Measurements from ENCODE around the gene OR1J2.

OR1J2 gene

DNA sequence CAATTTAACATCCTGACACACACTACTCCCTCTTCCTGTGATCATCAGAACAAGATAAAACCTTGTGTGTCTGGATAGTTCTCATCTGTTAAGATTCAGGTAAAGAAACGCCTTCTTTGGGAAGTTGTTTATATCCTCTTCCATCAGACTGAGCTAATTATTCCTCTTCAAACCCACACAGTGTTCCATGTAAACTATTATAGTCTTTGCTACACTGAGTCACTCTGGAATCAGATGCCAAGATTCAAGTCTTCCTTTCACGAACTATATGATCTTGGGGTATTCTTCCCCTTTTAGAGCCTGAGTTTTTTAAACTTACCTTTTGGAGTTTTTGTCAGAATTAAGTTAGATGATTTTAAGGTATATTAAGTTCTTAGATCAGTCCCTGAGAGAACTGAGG is 34.9 kb upstream of the OR1J2 start:
- TF ChIP-seq, protein P1, sequence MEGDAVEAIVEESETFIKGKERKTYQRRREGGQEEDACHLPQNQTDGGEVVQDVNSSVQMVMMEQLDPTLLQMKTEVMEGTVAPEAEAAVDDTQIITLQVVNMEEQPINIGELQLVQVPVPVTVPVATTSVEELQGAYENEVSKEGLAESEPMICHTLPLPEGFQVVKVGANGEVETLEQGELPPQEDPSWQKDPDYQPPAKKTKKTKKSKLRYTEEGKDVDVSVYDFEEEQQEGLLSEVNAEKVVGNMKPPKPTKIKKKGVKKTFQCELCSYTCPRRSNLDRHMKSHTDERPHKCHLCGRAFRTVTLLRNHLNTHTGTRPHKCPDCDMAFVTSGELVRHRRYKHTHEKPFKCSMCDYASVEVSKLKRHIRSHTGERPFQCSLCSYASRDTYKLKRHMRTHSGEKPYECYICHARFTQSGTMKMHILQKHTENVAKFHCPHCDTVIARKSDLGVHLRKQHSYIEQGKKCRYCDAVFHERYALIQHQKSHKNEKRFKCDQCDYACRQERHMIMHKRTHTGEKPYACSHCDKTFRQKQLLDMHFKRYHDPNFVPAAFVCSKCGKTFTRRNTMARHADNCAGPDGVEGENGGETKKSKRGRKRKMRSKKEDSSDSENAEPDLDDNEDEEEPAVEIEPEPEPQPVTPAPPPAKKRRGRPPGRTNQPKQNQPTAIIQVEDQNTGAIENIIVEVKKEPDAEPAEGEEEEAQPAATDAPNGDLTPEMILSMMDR (conservative IDR thresholded peaks at IDR 0.05; ENCODE audit: low read depth, low read length) = no peak
- DNase-seq (ENCODE audit: low read depth) = no peak
- no peak overlapping the region for H3K4me3 ChIP-seq (ENCODE audit: low read depth, low read length)

DNA sequence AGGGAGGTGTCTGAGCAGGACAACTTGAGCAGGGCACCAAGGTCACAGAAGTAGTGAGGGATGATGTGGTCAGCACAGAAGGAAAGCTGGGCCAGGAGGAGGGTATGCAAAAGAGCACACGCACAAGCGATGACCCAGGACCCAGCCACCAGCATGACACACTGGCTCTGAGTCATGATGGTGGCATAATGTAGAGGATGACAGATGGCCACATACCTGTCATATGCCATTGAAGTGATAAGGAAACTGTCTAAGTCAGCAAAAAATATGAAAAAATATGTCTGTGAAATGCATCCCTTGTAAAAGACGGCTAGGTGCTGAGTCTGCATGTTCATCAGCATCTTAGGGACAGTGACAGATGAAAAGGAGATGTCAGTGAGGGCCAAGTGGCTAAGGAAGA is 33.3 kb upstream of the OR1J2 start:
- TF ChIP-seq, protein P1 (conservative IDR thresholded peaks at IDR 0.05; ENCODE audit: low read depth, low read length) = no peak
- no peak for DNase-seq (ENCODE audit: low read depth)
- H3K4me3 ChIP-seq (ENCODE audit: low read depth, low read length) = no peak overlapping the region

DNA sequence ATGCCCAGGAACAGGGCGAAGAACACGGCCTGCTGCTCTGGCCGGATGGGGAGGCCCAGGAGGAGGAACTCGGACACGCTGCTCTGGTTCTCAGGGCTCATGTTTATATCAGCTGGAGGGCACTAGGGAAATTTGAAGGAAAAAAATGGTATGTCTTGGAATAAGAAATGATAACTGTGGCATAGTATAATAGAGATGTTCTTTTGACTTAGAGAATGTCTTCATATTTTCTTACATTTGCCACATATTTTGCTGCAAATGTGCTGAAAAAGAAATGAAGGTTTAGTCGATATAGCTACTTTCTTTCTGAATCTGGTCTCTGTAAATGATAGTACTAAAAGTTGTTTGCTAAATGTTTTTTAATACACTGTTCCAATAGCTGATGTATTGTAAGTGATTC is 32.8 kb upstream of the OR1J2 start, which contains the start of gene OR1J1:
OR1J1 (minus strand) TSS at position 101 of the 400 bp plus-strand sequence; CDS start at position 101, 0 bp downstream.
- no peak for DNase-seq (ENCODE audit: low read depth)
- no peak within 1 kb of the TSS for H3K4me3 ChIP-seq (ENCODE audit: low read depth, low read length)
- TF ChIP-seq, protein P1 (conservative IDR thresholded peaks at IDR 0.05; ENCODE audit: low read depth, low read length) = no peak

DNA sequence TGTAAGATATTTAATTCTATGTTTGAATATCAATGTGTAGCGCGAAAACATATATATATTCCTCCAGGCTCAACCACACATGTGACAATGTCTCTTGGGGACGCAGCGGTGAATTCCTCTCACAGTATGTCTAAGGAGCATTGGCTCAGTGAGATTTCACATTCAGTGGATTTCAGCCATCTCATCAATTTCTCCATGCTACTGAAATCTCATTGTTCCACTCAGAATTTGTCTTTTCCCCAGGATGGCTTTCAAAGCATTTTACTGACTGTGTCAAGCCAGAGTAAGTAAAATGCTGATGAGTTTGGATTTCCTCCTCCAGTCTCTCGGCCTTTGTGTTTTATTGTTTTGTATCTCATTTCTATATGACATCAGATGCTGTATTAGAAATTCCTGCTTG is 31.5 kb upstream of the OR1J2 start:
- no peak for DNase-seq (ENCODE audit: low read depth)
- no peak overlapping the region for H3K4me3 ChIP-seq (ENCODE audit: low read depth, low read length)
- TF ChIP-seq, protein P1 (conservative IDR thresholded peaks at IDR 0.05; ENCODE audit: low read depth, low read length) = no peak

GRCh38 chr9:122498883-122499288 is 11.7 kb upstream of the OR1J2 start:
- DNase-seq (ENCODE audit: low read depth) = peak; percentile 70
- TF ChIP-seq, protein P1 (conservative IDR thresholded peaks at IDR 0.05; ENCODE audit: low read depth, low read length) = peak; percentile 89
- H3K4me3 ChIP-seq (ENCODE audit: low read depth, low read length) = no peak overlapping the region

DNA sequence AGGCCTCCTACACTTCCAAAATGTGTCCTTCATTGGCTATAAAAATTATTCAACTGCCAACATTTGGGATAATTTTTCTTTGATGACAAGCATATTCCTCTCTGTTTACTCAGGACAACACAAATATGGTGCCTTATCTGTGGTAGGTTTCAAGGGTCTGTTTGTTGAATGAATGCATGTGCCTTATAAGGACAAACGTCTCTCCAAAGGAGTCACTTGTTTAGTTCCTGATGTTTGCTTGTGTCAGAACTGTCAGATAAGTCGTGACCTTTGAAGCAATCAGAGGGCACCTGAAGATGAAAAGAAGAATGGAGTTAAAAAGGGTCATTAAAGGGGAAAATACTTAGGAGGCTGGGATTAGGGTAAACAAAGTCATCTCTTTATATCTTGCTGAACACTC is 3.6 kb upstream of the OR1J2 start:
- TF ChIP-seq, protein P1 (conservative IDR thresholded peaks at IDR 0.05; ENCODE audit: low read depth, low read length) = no peak
- H3K4me3 ChIP-seq (ENCODE audit: low read depth, low read length) = no peak overlapping the region
- DNase-seq (ENCODE audit: low read depth) = no peak

- H3K4me3 ChIP-seq (ENCODE audit: low read depth, low read length) = no peak overlapping the region
These were observed 7.6 kb downstream of the OR1J2 start for GRCh38 chr9:122518226-122518625.

More at GRCh38 chr9:122518226-122518625, 7.6 kb downstream of the OR1J2 start:
- no peak for DNase-seq (ENCODE audit: low read depth)
- TF ChIP-seq, protein P1 (conservative IDR thresholded peaks at IDR 0.05; ENCODE audit: low read depth, low read length) = no peak
